Astrocyte of the cerebellum (primary cell): ENCODE results near the gene DESI2.

Experiments used
- DNase-seq: peaks from one replicate; pipeline ENCODE4 v3.0.0-alpha.2; 2011; ENCODE audit warnings: low read depth
- H3K4me3 ChIP-seq: 2 replicates; pipeline ENCODE4 v1.5.1; 2011; ENCODE audit warnings: mild to moderate bottlenecking, low read depth, low read length, moderate library complexity
- in situ Hi-C: cut with HindIII; loops from 2 replicates; pipeline ENCODE4 v1.10.0; 2017; ENCODE audit warnings: low sequenced_read_pairs
- TF ChIP-seq, protein P1 (sequence below): IDR thresholded peaks from 2 replicates; pipeline ENCODE4 v1.5.1; 2012; ENCODE audit warnings: low read length, low read depth, moderate library complexity, mild to moderate bottlenecking; ENCODE audit errors: missing control alignments

The DESI2 gene

DNA sequence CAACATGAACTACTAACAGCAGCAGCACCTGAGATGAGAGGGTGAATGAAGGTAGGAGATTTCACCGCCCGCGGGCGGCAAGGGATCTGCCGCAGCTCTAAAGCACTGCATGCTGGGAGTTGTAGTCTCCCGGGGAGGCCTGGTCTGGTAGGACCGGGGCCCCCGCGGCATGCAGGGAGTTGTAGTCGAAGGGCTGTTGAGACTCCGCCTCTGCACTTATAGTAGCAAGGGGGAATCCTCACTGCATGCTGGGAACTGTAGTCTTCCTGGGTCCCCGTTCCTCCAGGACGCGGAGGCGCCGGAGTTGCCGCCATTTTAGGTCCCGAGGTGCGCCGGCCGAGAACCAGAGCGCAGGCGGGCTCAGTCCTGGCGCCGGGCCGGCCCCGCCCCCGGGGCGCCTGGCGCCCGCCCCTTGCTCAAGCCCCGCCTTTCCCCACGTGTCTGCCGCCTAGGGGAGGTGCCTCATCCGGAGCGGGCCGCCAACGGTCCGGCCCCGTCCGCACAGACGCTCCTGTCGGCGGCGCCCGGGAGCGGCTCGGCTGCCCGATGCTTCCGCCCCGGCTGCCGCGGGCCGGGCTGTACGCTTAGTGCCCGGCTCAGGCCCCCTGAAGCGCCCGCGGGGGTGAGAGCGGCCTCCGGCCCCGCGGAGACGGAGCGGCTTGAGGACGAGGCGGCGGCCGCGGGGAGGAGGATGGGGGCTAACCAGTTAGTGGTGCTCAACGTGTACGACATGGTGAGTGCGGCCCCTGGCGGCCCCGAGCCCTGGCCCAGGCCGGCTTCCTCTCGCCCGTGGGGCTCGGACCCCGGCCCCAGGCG is at the start of gene DESI2:
DESI2 (plus strand) TSS at position 504 of the 816 bp plus-strand sequence; CDS start at position 692, 188 bp downstream.
- in situ Hi-C loops: no loop called here
- TF ChIP-seq, protein P1, sequence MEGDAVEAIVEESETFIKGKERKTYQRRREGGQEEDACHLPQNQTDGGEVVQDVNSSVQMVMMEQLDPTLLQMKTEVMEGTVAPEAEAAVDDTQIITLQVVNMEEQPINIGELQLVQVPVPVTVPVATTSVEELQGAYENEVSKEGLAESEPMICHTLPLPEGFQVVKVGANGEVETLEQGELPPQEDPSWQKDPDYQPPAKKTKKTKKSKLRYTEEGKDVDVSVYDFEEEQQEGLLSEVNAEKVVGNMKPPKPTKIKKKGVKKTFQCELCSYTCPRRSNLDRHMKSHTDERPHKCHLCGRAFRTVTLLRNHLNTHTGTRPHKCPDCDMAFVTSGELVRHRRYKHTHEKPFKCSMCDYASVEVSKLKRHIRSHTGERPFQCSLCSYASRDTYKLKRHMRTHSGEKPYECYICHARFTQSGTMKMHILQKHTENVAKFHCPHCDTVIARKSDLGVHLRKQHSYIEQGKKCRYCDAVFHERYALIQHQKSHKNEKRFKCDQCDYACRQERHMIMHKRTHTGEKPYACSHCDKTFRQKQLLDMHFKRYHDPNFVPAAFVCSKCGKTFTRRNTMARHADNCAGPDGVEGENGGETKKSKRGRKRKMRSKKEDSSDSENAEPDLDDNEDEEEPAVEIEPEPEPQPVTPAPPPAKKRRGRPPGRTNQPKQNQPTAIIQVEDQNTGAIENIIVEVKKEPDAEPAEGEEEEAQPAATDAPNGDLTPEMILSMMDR: peak; percentile 63
- peak within 1 kb of the TSS; percentile 89 for H3K4me3 ChIP-seq
- peak; percentile 99 for DNase-seq

DNA sequence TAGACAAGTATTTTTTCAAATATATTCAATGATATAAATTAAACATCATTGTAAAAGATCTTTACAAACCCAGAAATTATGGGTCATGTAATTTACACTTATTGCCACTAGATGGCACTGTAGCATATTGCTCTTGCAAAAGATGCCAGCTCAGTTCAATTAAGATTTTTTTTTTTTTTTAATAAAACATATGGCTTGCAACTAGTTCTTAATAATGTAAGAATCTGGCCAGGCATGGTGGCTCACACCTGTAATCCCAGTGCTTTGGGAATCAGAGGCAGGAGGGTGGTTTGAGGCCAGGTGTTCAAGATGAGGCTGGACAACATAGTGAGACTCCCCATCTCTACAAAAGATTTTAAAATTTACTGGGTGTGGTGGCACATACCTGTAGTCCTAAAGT is 49.4 kb upstream of the DESI2 start:
- DNase-seq: peak; percentile 9
- no peak overlapping the region for H3K4me3 ChIP-seq
- in situ Hi-C loops: loop anchor here (5.0 kb wide), 1 partner anchor 199 kb away; no protein-coding TSS in a partner anchor
- TF ChIP-seq, protein P1: peak; percentile 55

DNA sequence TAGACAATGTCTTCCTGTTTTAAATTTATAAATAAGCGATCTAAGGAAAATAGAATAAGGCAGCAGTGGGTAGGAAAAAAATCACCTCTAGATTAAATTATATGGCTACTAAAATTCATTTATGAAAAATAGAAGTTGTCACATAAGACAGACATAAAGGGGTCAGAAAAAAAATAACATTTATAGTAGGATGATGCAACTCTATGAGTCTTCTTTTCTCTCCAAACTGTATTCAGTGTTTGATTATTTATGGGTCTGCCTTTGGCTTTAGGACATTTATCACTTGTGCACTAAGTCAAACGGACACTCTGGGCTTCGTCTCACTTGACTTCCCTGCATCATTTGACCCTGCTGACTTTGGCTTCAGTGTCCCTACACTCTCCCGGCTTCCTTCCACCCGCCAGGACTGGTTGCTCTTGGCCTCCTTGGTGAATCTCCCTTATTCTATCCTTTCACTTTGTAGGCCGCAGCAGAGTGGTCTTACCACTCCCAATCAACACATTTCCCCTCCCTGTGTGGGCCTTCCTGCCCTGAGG is 47.0 kb upstream of the DESI2 start:
- in situ Hi-C loops: no loop called here
- no peak for DNase-seq
- TF ChIP-seq, protein P1: no peak
- H3K4me3 ChIP-seq: no peak overlapping the region

DNA sequence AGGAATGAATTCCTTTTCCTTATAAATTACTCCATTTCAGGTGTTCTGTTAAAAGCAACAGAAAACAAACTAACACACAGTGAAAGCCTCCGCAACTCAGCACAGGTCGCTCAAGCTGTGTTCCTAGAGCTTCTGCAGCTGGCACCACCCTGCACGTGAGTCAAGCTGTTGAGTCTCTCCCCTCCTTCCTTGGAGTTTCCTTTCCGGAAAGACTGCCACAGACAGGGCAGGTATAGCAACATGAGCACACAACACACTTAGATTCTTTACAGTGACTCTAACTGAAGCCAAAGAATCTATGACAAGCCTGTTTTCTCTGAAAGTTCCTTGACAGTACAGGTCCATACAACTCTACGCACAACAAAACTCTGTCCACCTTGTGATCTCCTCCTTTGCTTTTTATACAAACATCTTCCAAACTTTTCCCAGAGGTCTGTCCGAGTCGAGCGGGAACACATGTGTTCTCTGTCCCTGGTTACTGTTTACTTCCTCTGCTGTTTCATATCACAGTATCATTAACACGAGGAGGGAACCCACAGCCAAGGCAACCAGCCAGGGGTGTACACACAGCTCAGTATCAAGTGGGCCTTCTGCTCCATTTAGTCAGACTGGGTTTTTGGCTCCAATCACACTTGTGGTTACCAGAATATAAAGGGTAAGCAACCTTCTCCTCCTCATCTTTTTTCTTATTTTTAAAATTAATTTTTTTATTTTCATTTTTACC is 38.7 kb upstream of the DESI2 start:
- H3K4me3 ChIP-seq: no peak overlapping the region
- in situ Hi-C loops: no loop called here
- TF ChIP-seq, protein P1: no peak
- peak; percentile 29 for DNase-seq

DNA sequence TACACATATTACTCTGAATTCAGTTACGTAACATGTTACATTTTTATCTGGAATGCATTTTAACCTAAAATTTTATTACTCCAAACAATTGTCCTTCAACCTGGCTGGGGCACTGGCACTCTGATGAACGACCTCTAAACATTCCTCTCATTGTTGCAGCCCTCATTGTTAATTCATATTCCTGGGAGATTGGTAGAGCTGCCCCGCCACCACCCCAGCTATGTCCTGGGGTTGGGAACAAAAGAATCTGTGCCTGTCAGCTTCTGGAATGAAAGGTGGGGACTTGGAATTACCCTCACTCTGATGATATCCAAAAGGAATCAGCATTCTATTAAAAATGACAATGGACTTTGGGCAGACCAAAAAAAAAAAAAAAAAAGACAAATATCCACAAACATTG is 38.0 kb upstream of the DESI2 start:
- in situ Hi-C loops: no loop called here
- TF ChIP-seq, protein P1: no peak
- no peak for DNase-seq
- no peak overlapping the region for H3K4me3 ChIP-seq

DNA sequence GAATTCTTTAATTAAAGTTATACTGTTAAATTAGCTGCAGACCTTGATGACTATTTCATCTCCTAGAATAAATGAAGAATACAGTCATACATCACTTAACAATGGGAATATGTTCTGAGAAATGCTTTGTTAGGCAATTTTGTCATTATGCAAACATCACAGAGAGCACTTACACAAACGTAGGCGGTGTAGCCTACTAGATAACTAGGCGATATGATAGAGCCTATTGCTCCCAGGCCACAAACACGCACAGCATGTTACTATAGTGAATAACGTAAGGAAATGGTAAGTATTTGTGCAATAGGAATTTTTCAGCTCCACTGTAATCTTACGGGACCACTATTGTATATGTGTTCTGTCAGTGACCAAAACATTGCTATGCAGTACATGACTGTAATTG is 37.6 kb upstream of the DESI2 start:
- DNase-seq: no peak
- TF ChIP-seq, protein P1: no peak
- no peak overlapping the region for H3K4me3 ChIP-seq
- in situ Hi-C loops: no loop called here
